GM19351 (cell line): ENCODE results near the gene CTBP2.

Source experiments
- ATAC-seq: cut with Tn5 transposase; IDR thresholded peaks from one replicate; pipeline ENCODE4 v1.9.1; 2021; ENCODE audit warnings: mild to moderate bottlenecking, moderate library complexity; ENCODE audit not compliant: unreplicated experiment

Gene CTBP2

DNA sequence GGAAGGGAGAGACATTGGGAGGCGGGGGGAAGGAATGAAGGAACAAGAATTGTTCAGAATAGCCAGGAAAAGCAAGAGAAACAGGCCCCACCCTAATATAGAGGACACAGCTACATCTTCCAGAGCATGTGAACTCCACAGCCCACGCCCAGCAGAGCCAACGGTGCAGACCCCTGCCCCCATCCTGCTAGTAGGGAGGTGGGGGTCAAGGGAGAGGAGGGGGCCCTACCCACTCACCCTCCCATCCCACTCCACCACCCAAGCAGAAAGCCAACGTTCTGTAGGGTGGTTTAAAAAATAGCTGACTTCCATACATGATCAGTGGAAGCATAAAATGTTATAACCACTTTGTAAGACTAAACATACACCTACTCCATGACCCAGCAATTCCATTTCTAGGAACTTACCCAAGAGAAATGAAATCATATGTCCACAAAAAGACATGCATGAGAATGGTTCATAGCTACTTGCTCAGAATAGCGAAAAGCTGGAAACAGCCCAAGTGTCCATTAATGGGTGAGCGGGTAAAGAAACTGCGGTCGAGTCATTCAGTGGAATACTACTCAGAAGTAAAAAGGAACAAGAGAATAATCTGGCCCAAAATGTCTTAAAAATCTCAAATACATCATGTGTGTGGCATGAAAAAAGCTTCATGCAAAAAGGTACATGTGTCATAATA, 31.8 kb downstream of the CTBP2 start:
- no peak for ATAC-seq

DNA sequence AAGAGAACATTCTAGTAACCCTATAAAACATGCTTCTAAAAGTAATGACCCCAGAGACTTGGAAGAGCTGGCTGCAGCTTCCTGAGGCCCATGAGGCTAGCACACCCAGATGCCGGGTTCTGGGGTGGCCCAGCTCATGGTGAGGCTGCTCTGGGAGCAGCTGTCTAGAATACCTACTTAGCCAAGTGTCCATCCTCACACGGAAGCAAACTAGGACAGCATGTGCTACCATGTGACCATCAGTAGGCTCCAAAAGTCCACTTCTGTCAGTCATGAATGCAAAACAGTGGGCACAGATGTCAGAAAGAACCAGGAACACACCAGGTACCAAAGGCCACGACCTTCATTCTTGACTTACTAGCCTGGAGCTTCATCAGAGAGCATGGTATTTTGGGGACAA, 32.4 kb downstream of the CTBP2 start:
- ATAC-seq: no peak

DNA sequence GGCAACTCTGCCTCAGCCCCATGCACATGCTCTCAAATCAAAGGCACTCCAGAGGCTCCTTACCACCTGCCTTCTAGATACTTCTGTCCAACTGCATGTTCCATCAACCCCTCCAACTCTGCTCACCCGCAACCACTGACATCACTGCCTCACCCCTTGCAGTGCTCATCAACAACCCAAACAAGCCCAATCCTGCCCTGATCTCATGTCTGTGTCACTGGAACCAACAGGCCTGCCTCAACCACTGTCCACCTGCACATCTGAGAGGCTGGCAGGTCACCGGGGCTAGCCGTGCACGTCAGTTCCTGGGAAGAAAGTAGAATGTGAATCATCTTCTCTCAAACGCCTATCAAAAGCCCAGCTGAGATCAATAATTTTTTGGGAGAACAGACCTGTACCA, 33.3 kb downstream of the CTBP2 start:
- ATAC-seq: no peak

GRCh38 chr10:125125951-125126735, 34.2 kb downstream of the CTBP2 start:
- no peak for ATAC-seq

DNA sequence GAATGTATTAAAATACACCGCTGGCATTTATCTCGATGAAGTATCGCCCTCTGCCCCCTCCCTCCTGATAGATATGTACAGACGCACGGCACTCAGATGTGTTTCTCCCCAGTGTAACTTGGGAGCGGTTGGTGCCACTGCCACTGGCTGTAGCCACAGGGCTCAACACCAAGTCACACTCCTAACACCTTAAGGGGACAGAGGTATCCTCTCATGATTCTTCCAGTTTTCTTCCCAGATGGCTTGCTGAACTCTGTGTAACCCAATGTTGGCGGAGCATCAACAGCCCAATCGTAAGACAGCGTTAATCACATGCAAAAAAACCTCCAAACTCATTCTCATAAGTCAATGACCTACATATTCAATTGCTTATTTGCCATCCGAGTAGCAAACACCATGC, 35.5 kb downstream of the CTBP2 start:
- no peak for ATAC-seq

- ATAC-seq: no peak
Measured at GRCh38 chr10:125124115-125124487, 36.3 kb downstream of the CTBP2 start.

GRCh38 chr10:125123476-125124114, 36.8 kb downstream of the CTBP2 start:
- no peak for ATAC-seq

- no peak for ATAC-seq
Measured at GRCh38 chr10:125122566-125122965, 37.8 kb downstream of the CTBP2 start.

- ATAC-seq: no peak
Measured at GRCh38 chr10:125121003-125121402, 39.4 kb downstream of the CTBP2 start.

GRCh38 chr10:125120053-125120710, 40.2 kb downstream of the CTBP2 start:
- ATAC-seq: no peak

- no peak for ATAC-seq
Measured at GRCh38 chr10:125118701-125119100, 41.7 kb downstream of the CTBP2 start.

- no peak for ATAC-seq
Measured at GRCh38 chr10:125118011-125118611, 42.3 kb downstream of the CTBP2 start.

- no peak for ATAC-seq
Measured at GRCh38 chr10:125116652-125117310, 43.6 kb downstream of the CTBP2 start.

GRCh38 chr10:125116041-125116649, 44.2 kb downstream of the CTBP2 start:
- no peak for ATAC-seq

- no peak for ATAC-seq
Measured at GRCh38 chr10:125115409-125115808, 45.0 kb downstream of the CTBP2 start.

DNA sequence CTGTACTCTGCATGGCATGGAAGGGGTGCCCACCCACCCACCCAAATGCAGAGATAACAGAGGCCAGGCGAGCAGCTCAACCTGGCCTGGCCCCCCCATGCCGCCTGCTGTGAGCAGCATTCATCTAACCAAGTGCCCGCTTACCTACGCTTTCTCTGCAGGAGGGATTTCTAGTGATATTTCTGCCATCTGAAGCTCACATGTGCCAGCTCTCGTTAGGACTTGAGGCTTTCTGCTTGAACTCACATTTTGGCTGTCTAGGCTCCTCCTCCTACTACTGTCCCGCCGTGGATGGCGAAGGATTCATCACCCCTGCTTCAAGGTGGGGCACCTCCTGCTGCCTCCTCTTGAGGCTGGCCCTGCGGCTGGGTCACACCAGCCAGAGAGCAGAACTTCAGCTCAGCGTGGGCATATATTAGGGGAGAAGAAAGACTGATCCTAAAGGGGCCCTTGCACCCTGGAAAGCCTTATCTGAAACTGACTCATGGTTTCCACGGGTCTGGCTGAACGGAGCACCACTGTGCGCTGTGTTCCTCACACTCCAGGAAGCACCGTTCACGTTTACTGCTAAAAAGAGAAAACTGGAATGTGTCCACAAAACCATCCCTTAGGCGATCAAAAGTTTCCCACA, 45.5 kb downstream of the CTBP2 start:
- ATAC-seq: no peak

DNA sequence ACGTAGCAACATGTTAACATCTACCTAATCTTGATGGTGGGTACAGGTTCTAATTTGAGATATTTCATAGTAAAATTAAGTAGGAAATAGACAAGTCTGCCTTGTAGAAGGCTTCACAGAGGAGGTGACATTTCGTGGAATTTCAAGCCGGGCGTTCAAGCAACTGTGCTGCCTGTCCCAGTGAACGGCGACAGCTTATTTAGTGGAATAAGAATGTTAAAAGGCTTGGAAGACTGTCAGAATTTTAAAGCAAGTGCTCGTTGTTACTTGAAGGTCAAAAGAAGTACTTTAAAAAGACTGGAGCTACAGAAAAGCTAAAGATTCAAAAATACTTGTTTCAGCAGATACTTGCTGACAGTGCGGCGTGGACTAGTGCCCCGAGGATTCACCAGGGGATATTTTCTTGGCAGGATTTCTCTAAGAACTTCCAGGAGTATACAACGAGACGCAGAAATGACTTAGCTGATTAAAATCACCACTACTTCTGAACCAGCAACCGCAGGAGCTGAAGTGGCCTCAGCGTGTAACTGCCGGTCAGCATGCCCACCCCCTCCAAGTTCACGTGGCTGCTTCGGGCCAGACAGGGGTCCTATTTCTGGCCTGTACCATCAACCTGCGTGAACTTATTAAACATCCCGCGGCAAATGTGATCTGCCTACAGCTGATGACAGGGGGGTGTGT, 46.5 kb downstream of the CTBP2 start:
- no peak for ATAC-seq

- no peak for ATAC-seq
Measured at GRCh38 chr10:125112697-125113494, 47.5 kb downstream of the CTBP2 start.
